Activated CD4-positive, alpha-beta T cell treated with anti-CD3 and anti-CD28 coated beads, Interleukin-2, amount 10 ng/mL, durations not matched to agents 24 days and 14 days (primary cell): ENCODE measurements around the gene PDE4A. TPM values are rescaled to one million over a fixed set of nuclear protein-coding genes. Genes with fewer than 3 reads are reported as not detected.
"Not testable (repeated sequence)": the region's sequence is repeated elsewhere in the genome, so short reads cannot be mapped to it uniquely, and the experiment has no call there.

Source experiments
- DNase-seq: peaks from one replicate; pipeline ENCODE4 v3.0.0; 2022
- H3K27ac Mint-ChIP-seq: one replicate; pipeline ENCODE4 v1.8.0; 2022; ENCODE audit warnings: mild to moderate bottlenecking, mixed read lengths
- H3K27me3 Mint-ChIP-seq: one replicate; pipeline ENCODE4 v1.8.0; 2022; ENCODE audit warnings: mixed read lengths
- H3K36me3 Mint-ChIP-seq: one replicate; pipeline ENCODE4 v1.8.0; 2022; ENCODE audit warnings: low read depth, mild to moderate bottlenecking, mixed read lengths
- H3K4me1 Mint-ChIP-seq: one replicate; pipeline ENCODE4 v1.8.0; 2021; ENCODE audit warnings: mixed read lengths
- H3K4me3 Mint-ChIP-seq: one replicate; pipeline ENCODE4 v1.8.0; 2022; ENCODE audit warnings: mild to moderate bottlenecking, moderate library complexity, mixed read lengths
- H3K9me3 Mint-ChIP-seq: one replicate; pipeline ENCODE4 v1.8.0; 2021; ENCODE audit warnings: mixed read lengths
- intact Hi-C: fragments of 100-400 bp; cut with micrococcal nuclease; formaldehyde crosslinking; loops from one replicate; pipeline ENCODE4 v1.15.1; 2023
- total RNA-seq: library from RNA; stranded (reverse); gene quantifications from 2 replicates; pipeline ENCODE4 v1.2.3, GENCODE V29; 2022

Gene PDE4A
- total RNA-seq, 1 donor from 2014 or later, result 58.0 TPM

- no peak for DNase-seq
- no peak overlapping the region for H3K4me3 Mint-ChIP-seq
- intact Hi-C loops, result no loop called here
- H3K36me3 Mint-ChIP-seq, result peaks cover 41% of the 10 kb centered on the region
- H3K27me3 Mint-ChIP-seq, result no peaks in the 10 kb centered on the region
- no peaks in the 10 kb centered on the region for H3K9me3 Mint-ChIP-seq
- H3K4me1 Mint-ChIP-seq, result peaks cover 25% of the 10 kb centered on the region
- no peak overlapping the region for H3K27ac Mint-ChIP-seq
Measured at GRCh38 chr19:10450191-10450852, 30.0 kb downstream of the PDE4A start.

GRCh38 chr19:10450853-10451609 is 30.7 kb downstream of the PDE4A start:
- Mint-ChIP-seq H3K4me3 (no peak overlapping the region), H3K27me3 (no peaks in the 10 kb centered on the region), H3K9me3 (no peaks in the 10 kb centered on the region), H3K27ac (no peak overlapping the region), H3K4me1 (peaks cover 24% of the 10 kb centered on the region), H3K36me3 (peaks cover 45% of the 10 kb centered on the region)
- no peak for DNase-seq
- intact Hi-C loops, result no loop called here

- Mint-ChIP-seq H3K36me3 (peaks cover 39% of the 10 kb centered on the region), H3K27ac (peak overlapping the region; percentile 30), H3K27me3 (no peaks in the 10 kb centered on the region), H3K9me3 (no peaks in the 10 kb centered on the region), H3K4me1 (peaks cover 19% of the 10 kb centered on the region), H3K4me3 (no peak overlapping the region)
- intact Hi-C loops, result no loop called here
- DNase-seq, result no peak
Measured at GRCh38 chr19:10452726-10453618, 32.6 kb downstream of the PDE4A start.

GRCh38 chr19:10453852-10454251 is 33.5 kb downstream of the PDE4A start:
- peaks cover 17% of the 10 kb centered on the region for H3K4me1 Mint-ChIP-seq
- H3K36me3 Mint-ChIP-seq, result peaks cover 37% of the 10 kb centered on the region
- no peaks in the 10 kb centered on the region for H3K27me3 Mint-ChIP-seq
- H3K4me3 Mint-ChIP-seq, result no peak overlapping the region
- no peak for DNase-seq
- H3K9me3 Mint-ChIP-seq, result no peaks in the 10 kb centered on the region
- no peak overlapping the region for H3K27ac Mint-ChIP-seq
- intact Hi-C loops, result no loop called here

GRCh38 chr19:10454267-10454666 is 33.9 kb downstream of the PDE4A start:
- DNase-seq, result no peak
- no peak overlapping the region for H3K27ac Mint-ChIP-seq
- H3K36me3 Mint-ChIP-seq, result peaks cover 33% of the 10 kb centered on the region
- no peak overlapping the region for H3K4me3 Mint-ChIP-seq
- H3K4me1 Mint-ChIP-seq, result peaks cover 17% of the 10 kb centered on the region
- H3K27me3 Mint-ChIP-seq, result no peaks in the 10 kb centered on the region
- H3K9me3 Mint-ChIP-seq, result no peaks in the 10 kb centered on the region
- intact Hi-C loops, result no loop called here

- H3K4me3 Mint-ChIP-seq, DNase-seq, H3K4me1 Mint-ChIP-seq, H3K27me3 Mint-ChIP-seq, intact Hi-C loops, H3K27ac Mint-ChIP-seq, H3K9me3 Mint-ChIP-seq: not testable (repeated sequence)
- peaks cover 31% of the 10 kb centered on the region for H3K36me3 Mint-ChIP-seq
Measured at GRCh38 chr19:10458733-10459132, 38.4 kb downstream of the PDE4A start.

- intact Hi-C loops, result no loop called here
- Mint-ChIP-seq H3K4me1 (peaks cover 6% of the 10 kb centered on the region), H3K27ac (no peak overlapping the region)
Measured at GRCh38 chr19:10460714-10461046, 40.3 kb downstream of the PDE4A start.

GRCh38 chr19:10461047-10461949 is 41.0 kb downstream of the PDE4A start:
- Mint-ChIP-seq H3K9me3 (no peaks in the 10 kb centered on the region), H3K27me3 (no peaks in the 10 kb centered on the region), H3K4me3 (peak overlapping the region; percentile 51), H3K4me1 (peaks cover 6% of the 10 kb centered on the region), H3K27ac (no peak overlapping the region), H3K36me3 (peaks cover 35% of the 10 kb centered on the region)
- peak; percentile 96 for DNase-seq
- intact Hi-C loops, result no loop called here

More at GRCh38 chr19:10460714-10461046, 40.3 kb downstream of the PDE4A start:
- Mint-ChIP-seq H3K9me3 (no peaks in the 10 kb centered on the region), H3K27me3 (no peaks in the 10 kb centered on the region), H3K4me3 (no peak overlapping the region), H3K36me3 (peaks cover 40% of the 10 kb centered on the region)
- no peak for DNase-seq

- H3K27me3 Mint-ChIP-seq, intact Hi-C loops, H3K27ac Mint-ChIP-seq, H3K9me3 Mint-ChIP-seq, DNase-seq, H3K4me1 Mint-ChIP-seq: not testable (repeated sequence)
- Mint-ChIP-seq H3K4me3 (peak overlapping the region; percentile 39), H3K36me3 (peaks cover 42% of the 10 kb centered on the region)
Measured at GRCh38 chr19:10462042-10462441, 41.7 kb downstream of the PDE4A start.

GRCh38 chr19:10462557-10462956 is 42.2 kb downstream of the PDE4A start:
- H3K27me3 Mint-ChIP-seq, result no peaks in the 10 kb centered on the region
- intact Hi-C loops, result no loop called here
- H3K4me3 Mint-ChIP-seq, result no peak overlapping the region
- peaks cover 6% of the 10 kb centered on the region for H3K4me1 Mint-ChIP-seq
- no peaks in the 10 kb centered on the region for H3K9me3 Mint-ChIP-seq
- H3K27ac Mint-ChIP-seq, result no peak overlapping the region
- H3K36me3 Mint-ChIP-seq, result peaks cover 41% of the 10 kb centered on the region
- no peak for DNase-seq

- H3K27ac Mint-ChIP-seq, result no peak overlapping the region
- peaks cover 49% of the 10 kb centered on the region for H3K36me3 Mint-ChIP-seq
- peaks cover 6% of the 10 kb centered on the region for H3K4me1 Mint-ChIP-seq
- H3K9me3 Mint-ChIP-seq, result no peaks in the 10 kb centered on the region
- DNase-seq, result no peak
- H3K27me3 Mint-ChIP-seq, result no peaks in the 10 kb centered on the region
- intact Hi-C loops, result no loop called here
- no peak overlapping the region for H3K4me3 Mint-ChIP-seq
Measured at GRCh38 chr19:10464456-10464855, 44.1 kb downstream of the PDE4A start.

GRCh38 chr19:10467104-10467706 is 46.9 kb downstream of the PDE4A start:
- DNase-seq, result no peak
- intact Hi-C loops, result no loop called here
- Mint-ChIP-seq H3K4me1 (peaks cover 5% of the 10 kb centered on the region), H3K36me3 (peaks cover 41% of the 10 kb centered on the region), H3K9me3 (no peaks in the 10 kb centered on the region), H3K27ac (no peak overlapping the region), H3K4me3 (no peak overlapping the region), H3K27me3 (no peaks in the 10 kb centered on the region)

GRCh38 chr19:10468133-10468532 is 47.8 kb downstream of the PDE4A start:
- H3K9me3 Mint-ChIP-seq, result no peaks in the 10 kb centered on the region
- no peak overlapping the region for H3K4me3 Mint-ChIP-seq
- H3K4me1 Mint-ChIP-seq, result peaks cover 3% of the 10 kb centered on the region

More at GRCh38 chr19:10468133-10468532, 47.8 kb downstream of the PDE4A start:
- no peaks in the 10 kb centered on the region for H3K27me3 Mint-ChIP-seq
- H3K36me3 Mint-ChIP-seq, result peaks cover 34% of the 10 kb centered on the region
- DNase-seq, result no peak
- intact Hi-C loops, result no loop called here
- H3K27ac Mint-ChIP-seq, result no peak overlapping the region
